NT2/D1 (cell line): ENCODE data around the gene TUBB6.

Experiments used
- YY1 ChIP-seq: IDR thresholded peaks from 2 replicates; pipeline ENCODE4 v1.6.1; 2011; ENCODE audit not compliant: insufficient read length, insufficient read depth
- ZNF274 ChIP-seq: IDR thresholded peaks from 2 replicates; pipeline ENCODE4 v1.6.1; 2011; ENCODE audit warnings: mild to moderate bottlenecking, low read depth, low read length

DNA sequence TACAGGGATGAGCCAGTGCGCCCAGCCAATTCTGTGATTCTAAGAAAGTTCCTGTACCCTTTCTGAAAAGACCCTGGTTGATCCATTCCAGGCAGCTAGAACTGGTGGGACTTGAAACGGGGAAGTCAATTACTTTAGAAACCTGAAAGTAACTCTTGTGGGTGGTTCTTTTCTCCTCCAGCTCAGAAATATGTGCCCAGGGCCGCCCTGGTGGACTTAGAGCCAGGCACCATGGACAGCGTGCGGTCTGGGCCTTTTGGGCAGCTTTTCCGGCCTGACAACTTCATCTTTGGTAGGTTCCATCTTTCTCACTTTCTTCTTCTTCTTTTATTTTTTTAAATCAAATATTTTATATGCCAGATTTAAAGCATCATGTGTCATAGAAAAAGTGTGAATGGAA is 2.7 kb downstream of the TUBB6 start:
- TF ChIP-seq ZNF274 (no peak), YY1 (no peak)
